Stimulated activated CD8-positive, alpha-beta memory T cell treated with anti-CD3 and anti-CD28 coated beads, Interleukin-12 subunit alpha, Interleukin-12 subunit beta, amount 100 ng/mL, for 24 hours (primary cell): ENCODE data around the gene ARL6.
"Not testable (repeated sequence)": the region's sequence is repeated elsewhere in the genome, so short reads cannot be mapped to it uniquely, and the experiment has no call there.

Source experiments
- DNase-seq: peaks from one replicate; pipeline ENCODE4 v3.0.0-alpha.2; 2020; ENCODE audit errors: extremely low read depth

The ARL6 gene

DNA sequence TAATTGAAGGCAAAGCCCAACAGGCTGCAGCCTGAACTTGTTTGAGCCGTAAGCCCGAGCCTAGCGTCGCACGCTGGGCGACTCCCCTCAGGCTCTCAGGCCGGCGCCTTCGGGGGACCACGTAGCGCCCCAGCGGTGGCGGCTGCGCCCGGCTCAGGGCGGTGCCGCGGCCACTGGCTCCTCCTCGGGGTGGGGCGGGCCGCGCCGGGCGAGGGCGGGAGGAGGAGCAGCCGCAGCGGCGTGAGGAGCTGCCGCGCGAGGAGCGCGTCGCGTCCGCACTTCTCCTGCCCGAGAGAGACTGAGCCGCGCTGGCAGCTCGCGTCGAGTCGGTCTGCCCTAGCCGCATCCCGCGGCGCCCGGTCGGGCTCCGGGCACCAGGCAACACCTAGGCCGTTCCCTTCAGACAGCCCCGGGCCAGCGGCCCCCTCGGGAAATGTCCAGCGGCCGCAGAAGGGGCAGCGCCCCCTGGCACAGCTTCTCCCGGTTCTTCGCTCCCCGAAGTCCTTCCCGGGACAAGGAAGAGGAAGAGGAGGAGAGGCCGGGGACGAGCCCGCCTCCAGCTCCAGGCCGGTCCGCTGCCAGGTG, 57.3 kb downstream of the ARL6 start, which contains the start of gene CRYBG3:
Gene CRYBG3 (plus strand): TSS at position 238 of the 585 bp plus-strand sequence. CDS start 196 bp downstream, at position 434.
- peak; percentile 57 for DNase-seq

GRCh38 chr3:97822359-97822775, 57.8 kb downstream of the ARL6 start:
- no peak for DNase-seq

DNA sequence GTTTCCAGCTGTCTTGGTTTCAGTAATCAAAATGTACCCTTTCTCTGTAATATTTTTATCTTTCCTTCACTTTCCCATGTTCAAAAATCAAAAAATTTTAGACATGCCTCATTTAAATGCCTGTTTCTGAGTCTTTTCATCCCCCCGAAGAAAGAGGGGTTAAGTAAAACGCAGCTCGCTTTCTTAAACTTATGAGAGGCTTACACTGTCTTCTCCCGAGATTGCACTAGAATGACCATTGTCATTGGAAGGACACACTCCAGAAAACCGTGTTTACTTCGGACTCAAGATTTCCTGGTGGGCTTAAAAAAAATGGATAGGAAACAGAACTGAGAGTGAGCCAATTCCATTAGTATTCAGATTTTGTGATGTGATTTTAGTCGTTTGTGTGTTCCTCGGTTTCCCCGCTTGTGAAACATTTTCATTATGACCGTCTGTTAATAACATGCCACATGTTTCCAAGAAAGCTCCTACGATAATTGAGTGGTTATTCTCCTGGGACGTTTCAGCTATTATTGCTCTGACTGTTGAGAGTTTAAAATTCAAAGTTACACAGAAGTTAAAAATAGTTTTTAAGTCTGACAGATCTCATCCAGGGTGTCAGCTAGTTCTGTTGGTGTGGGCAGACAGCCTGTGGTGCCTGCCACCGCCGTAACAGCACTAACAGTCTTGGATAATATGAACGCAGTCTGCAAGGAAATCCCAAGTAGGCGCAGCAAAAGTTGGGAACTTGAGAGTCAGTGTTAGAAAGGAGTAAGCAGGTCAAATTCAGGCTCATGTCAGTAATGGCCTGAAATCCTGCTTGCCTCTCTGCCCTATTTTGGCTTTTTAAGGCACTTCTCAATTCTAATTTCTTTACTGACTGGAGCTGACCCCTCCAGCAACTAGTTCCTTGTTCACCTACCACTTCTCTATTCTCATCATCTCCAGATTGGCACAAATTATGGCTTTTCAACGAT, 58.8 kb downstream of the ARL6 start:
- DNase-seq = no peak

- no peak for DNase-seq
These were observed 60.5 kb downstream of the ARL6 start for GRCh38 chr3:97825101-97825500.

GRCh38 chr3:97827741-97828471, 63.3 kb downstream of the ARL6 start:
- no peak for DNase-seq

DNA sequence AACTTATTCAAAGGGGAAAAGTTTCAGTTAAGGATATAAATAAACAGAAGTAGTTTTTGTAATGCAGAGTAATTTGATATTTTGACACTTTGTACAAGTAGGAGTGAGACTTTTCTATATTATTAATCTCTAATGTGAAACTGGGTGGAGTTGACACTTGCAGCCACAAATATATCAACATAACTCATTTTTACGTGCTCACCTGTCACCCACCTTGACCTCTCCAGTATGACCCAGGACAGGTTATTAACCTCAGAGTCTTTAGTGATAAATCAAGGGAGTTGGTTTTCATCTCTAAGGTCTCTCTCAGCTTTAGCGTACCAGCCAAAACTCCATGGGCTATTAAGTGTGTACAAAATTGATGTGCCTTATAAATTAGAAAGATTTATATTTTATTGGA, 64.6 kb downstream of the ARL6 start:
- no peak for DNase-seq

- DNase-seq = no peak
These were observed 66.1 kb downstream of the ARL6 start for GRCh38 chr3:97830638-97831037.

GRCh38 chr3:97831140-97831539, 66.6 kb downstream of the ARL6 start:
- DNase-seq = no peak

DNA sequence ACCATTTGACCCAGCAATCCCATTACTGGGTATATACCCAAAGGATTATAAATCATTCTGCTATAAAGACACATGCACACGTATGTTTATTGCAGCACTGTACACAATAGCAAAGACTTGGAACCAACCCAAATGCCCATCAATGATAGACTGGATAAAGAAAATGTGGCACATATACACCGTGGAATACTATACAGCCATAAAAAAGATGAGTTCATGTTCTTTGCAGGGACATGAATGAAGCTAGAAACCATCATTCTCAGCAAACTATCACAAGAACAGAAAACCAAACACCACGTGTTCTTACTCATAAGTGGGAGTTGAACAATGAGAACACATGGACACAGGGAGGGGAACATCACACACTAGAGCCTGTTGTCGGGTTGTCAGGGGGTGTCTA, 68.6 kb downstream of the ARL6 start:
- DNase-seq = not testable (repeated sequence)

DNA sequence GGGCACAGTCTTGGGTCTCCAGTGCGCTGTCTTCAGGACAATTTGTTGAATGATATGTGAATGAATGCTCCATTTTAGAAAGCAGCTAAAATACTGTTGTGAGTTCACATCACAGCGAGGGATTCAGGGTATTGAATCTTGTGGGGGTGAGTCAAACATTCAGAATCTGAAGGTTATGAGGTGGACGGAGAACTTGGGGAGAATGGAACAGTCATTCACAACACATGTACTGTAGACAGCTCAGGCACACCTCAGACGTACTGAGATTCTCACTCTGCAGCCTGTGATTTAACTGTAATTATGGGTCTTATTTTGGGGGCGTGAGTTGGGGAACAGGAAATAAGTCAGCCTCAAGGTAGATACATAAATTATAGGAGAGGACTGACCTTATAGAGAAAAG, 71.2 kb downstream of the ARL6 start:
- DNase-seq = no peak

- DNase-seq = no peak
These were observed 73.8 kb downstream of the ARL6 start for GRCh38 chr3:97838393-97838792.

- DNase-seq = no peak
These were observed 75.4 kb downstream of the ARL6 start for GRCh38 chr3:97839944-97840343.

GRCh38 chr3:97841304-97841703, 76.7 kb downstream of the ARL6 start:
- no peak for DNase-seq

DNA sequence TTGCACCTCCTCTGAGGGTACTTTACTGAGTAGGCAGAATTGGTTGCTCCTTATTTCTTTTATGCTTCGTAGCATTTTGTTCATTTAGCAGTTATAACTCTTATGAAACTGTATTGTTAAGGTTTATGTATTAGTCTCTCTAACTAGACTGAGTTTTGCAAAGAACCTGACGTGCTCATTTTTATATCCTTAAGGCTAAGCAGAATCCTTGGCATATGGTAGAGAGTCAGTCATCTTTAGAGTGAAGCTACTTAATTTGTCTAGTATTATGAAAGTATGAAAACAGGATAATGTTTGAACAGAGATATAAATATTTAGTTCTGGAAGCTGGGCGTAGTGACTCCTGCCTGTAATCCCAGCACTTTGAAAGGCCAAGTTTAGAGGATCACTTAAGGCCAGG, 77.4 kb downstream of the ARL6 start:
- DNase-seq = no peak

DNA sequence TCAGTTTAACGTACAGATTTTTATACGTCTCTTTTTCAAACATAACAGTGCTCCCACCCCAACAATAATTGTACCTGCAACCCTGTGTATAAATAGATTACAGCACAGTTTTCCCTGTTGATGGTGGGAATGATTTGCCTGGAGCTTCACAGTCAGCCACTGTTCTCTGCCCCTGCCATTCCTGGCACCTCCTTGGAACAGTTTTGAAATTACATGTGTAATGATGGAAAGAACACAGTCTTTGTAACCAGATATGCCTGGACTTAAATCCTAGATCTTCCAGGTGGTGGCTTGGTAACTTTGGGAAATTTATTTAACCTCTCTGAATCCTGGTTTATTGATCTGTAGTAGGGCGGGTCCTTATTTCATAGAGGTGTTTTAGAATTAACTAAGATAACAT, 84.2 kb downstream of the ARL6 start:
- no peak for DNase-seq
